D721Med (cell line): ENCODE data around the gene SNRK.

Source experiments
- DNase-seq: peaks from one replicate; pipeline ENCODE4 v3.0.0; 2011; ENCODE audit warnings: low spot score; ENCODE audit not compliant: insufficient read length
- FAIRE-seq: peaks from 2 replicates; lab custom pipeline; 2011; peaks lifted over from hg19 to GRCh38; lab: Jason Lieb, UNC
- CTCF ChIP-seq: IDR thresholded peaks from 2 replicates; pipeline ENCODE4 v1.5.1; 2012; ENCODE audit warnings: mild to moderate bottlenecking, control low read depth; ENCODE audit not compliant: insufficient read depth; ENCODE audit errors: missing control alignments

Gene SNRK

GRCh38 chr3:43362183-43362582, 75.8 kb downstream of the SNRK start:
- TF ChIP-seq CTCF = no peak
- DNase-seq = no peak
- no peak for FAIRE-seq

DNA sequence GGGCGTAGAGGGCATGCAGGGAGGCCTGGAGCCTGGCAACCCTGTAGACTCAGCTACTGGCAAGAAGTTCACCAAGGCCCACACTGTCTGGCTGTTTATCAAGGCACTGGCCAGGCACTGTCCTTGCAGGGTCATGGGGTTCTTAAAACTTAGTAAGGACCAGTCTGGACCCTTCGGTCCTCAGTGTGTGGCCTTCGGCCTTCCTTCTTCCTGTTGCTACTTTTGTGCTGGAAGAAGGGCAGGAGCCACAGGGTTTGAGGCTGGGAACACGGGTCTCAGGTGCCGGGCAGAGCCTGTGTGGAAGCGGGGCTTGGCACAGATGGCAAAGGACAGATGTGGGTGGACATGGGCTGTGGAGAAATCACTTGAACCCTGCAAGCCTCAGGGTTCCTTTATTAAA, 76.6 kb downstream of the SNRK start:
- no peak for TF ChIP-seq CTCF
- no peak for FAIRE-seq

GRCh38 chr3:43363621-43364266, 77.4 kb downstream of the SNRK start:
- no peak for FAIRE-seq
- TF ChIP-seq CTCF = no peak
- no peak for DNase-seq

More for the DNA sequence above, 76.6 kb downstream of the SNRK start:
- DNase-seq = no peak

- no peak for DNase-seq
- TF ChIP-seq CTCF = no peak
- no peak for FAIRE-seq
These were observed 78.2 kb downstream of the SNRK start for GRCh38 chr3:43364494-43364893.

DNA sequence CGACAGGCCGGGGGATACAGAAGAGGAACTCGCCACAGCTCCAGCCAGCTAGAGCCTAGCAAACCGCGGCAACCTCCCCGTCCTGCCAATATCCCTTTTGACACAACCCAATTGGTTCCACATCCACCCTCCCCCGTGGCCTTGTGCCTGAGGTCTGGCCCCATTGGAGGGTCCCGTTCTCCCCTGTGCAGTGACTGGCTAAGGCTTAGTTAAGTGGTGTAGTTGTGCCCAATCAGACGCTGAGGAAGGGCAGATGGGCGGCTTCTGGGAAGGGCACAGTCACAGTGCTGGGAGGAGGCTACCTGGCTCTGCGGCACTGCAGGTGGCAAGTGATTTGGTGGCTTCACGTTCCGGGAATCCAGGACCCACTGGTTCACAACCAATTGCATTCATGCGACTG, 78.6 kb downstream of the SNRK start:
- FAIRE-seq (no peak), DNase-seq (no peak)
- no peak for TF ChIP-seq CTCF

GRCh38 chr3:43365601-43366305, 79.4 kb downstream of the SNRK start:
- no peak for DNase-seq
- FAIRE-seq = no peak
- no peak for TF ChIP-seq CTCF

DNA sequence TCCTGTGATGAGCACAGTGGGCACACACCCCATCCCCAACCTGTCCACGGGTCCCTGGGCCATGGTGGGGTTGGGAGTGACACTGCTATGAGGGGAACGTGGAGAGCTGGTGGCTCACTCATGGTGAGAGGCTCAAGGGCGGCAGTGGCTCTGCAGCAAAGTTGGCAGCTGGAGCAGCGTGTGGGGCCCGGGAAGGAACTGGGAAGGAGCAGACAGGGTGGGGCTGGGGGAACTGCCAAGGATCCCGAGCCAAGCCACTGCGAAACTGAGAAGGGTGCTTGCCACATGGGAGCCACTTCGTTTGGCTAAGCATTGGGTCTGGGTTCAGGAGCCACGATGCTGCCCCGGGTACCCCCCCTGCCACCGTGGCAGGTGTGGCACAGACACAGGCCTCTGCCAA, 80.1 kb downstream of the SNRK start:
- FAIRE-seq (no peak), DNase-seq (no peak)
- TF ChIP-seq CTCF = no peak
